HG03095 (cell line): ENCODE data around the gene PEAR1.

Experiments used
- ATAC-seq: cut with Tn5 transposase; IDR thresholded peaks from one replicate; pipeline ENCODE4 v1.9.1; 2021; ENCODE audit warnings: moderate library complexity; ENCODE audit not compliant: unreplicated experiment

PEAR1 gene

GRCh38 chr1:156899956-156900718, 6.6 kb downstream of the PEAR1 start:
- no peak for ATAC-seq

- no peak for ATAC-seq
These were observed 7.5 kb downstream of the PEAR1 start for GRCh38 chr1:156900896-156901589.

- ATAC-seq: no peak
These were observed 8.0 kb downstream of the PEAR1 start for GRCh38 chr1:156901590-156901900.

DNA sequence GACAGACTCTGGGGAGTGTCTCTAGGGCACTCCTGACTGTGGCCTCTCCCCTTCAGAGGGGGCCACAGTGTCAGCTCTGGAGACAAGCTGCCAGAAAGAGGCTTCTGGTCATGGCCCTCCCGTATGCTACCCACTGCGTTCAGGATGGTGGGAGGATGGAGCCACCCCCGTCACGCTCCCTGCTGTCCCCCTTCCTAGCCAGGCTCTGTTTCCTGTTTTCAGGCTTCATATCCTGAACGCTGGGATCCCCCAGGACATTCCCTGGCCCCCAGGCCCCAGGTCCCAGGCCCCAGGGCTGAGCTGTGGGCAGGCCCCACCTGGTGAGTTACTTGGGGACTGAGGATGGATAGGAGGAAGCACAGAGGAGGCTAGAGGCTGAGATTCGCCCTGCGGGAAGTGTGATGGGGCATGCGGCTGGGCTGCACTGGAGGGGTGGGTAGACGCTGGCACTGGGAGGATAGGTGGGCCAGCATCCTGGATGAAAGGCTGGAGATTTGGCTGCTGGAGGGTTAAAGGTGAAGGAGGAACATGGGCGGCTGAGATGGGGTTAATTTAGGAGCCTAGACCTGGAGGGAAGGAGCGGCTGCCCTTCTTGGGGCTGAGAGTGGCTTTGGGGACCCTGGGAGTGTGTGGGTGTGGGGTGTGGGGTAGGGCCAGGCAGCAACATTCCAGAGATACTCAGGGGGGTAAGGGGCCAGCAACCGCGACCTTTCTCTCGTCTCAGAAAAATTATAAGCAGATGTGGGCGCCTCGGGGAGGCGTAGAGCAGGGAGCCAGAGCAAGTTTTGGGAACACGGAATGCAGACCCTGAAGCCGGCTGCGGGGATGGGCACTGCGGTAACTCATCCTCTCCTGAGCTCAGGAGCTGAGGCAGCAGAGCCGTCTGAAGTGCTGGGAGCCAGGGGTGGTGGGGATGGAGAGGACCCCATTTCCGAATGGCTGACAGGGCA, 8.7 kb downstream of the PEAR1 start:
- ATAC-seq: no peak

DNA sequence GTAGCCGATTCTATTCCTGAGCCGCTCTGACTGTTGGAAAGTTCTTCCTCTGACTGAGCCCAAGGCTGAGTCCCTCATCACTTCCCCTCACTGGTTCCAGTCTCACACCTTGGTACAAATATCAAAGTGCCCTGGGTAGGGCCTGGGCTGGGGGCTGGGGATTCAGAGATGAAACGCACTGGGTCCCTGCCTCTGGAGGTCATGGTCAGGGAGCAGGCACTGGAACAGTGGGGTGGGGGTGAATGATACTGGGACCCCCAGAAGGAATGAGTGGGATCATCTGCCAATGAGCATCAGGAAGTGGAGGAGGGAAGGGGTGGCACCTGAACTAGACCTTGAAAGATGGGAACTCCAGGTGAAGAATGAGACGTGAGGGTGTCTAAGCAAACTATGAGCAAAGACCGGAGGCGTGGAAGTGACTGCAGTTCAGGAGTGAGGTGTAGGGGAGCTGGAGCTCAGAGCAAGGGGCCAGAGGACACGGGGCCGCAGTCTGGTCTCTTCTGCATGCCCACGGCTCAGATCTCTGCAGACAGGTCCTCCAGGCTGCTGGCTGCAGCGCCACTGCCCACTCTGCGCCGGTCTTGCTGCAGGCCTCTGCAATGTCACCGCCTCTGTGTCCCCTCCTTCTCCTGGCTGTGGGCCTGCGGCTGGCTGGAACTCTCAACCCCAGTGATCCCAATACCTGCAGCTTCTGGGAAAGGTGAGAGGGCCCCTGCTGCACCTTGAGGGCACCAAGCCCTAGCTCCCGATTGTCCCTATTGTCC, 10.0 kb downstream of the PEAR1 start:
- ATAC-seq: no peak

DNA sequence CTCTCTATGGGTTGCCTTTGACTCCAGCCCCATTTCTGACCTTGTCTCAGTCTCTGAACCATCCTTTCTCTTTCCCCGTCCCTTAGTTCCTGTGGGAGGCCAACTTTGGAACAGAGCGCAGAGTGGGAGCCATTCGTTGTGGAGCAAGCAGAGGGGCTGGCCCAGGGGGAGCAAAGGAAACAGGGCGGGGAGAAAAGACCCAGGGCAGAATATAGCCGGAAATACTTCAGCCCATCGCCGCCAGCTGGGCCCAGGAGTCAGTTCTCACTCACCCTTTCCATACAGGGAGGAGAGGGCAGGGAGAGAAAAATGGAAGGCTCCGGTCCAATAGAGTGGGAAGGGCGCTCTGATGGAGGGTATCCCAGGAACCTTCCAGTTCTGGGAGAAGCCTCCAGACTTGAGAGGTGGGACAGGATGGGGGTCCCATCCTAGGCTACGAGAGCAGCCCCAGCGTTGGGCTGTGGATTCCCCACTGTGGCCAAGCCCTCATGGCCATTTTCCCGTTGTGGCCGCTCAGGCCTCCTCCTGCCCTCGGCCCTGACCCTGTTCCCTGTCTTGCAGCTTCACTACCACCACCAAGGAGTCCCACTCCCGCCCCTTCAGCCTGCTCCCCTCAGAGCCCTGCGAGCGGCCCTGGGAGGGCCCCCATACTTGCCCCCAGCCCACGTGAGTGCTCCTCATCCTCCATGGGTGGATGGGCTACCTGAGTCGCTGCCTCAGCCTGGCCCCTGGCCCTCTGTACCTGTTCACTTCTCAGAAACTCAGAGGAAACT, 10.9 kb downstream of the PEAR1 start:
- no peak for ATAC-seq

DNA sequence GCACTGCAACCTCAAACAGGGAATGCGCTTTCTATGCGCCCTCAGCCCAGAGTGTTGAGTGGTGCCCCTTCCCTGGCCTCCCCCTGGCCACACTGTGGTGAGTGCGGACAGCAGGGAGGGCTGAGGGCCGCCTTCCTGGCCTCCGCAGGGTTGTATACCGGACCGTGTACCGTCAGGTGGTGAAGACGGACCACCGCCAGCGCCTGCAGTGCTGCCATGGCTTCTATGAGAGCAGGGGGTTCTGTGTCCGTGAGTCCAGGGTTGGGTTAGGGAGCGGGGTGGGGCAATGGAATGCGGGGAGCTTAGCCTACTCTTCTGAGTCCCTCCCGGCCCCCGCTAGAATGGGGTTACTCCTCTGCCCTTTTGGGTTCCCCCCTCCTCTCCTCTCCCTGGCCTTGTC, 11.7 kb downstream of the PEAR1 start:
- no peak for ATAC-seq

GRCh38 chr1:156905651-156906050, 12.1 kb downstream of the PEAR1 start:
- no peak for ATAC-seq

- no peak for ATAC-seq
These were observed 12.8 kb downstream of the PEAR1 start for GRCh38 chr1:156906206-156906906.

DNA sequence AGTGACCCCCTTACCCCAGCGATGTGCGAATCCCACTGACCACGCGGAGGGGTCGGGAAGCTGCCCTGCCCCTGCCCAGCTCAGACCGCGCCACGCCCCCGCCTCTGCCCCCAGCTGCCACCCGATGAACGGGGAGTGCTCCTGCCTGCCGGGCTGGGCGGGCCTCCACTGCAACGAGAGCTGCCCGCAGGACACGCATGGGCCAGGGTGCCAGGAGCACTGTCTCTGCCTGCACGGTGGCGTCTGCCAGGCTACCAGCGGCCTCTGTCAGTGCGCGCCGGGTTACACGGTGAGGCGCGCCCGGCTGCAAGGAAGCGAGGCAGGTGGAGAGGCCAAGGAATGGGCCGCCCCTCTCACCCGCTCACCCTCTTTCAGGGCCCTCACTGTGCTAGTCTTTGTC, 15.0 kb downstream of the PEAR1 start:
- ATAC-seq: no peak

DNA sequence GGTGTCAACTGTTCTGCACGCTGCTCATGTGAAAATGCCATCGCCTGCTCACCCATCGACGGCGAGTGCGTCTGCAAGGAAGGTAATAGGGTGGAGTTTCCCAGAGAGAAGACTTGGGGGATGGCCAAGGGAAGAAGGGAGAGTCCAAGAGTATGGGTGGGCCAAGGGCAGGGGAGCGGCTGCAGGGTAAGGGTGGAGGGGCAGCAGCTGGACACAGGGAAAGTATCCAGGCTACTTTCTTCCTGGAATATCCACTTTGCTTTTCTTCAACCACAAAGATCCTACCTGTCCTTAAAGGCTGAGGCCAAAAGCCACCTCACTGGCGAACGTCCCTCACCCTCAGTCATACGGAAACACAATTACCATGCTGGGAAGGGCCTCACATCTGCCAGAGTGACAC, 15.4 kb downstream of the PEAR1 start:
- ATAC-seq: no peak

- no peak for ATAC-seq
These were observed 16.2 kb downstream of the PEAR1 start for GRCh38 chr1:156909671-156910070.

DNA sequence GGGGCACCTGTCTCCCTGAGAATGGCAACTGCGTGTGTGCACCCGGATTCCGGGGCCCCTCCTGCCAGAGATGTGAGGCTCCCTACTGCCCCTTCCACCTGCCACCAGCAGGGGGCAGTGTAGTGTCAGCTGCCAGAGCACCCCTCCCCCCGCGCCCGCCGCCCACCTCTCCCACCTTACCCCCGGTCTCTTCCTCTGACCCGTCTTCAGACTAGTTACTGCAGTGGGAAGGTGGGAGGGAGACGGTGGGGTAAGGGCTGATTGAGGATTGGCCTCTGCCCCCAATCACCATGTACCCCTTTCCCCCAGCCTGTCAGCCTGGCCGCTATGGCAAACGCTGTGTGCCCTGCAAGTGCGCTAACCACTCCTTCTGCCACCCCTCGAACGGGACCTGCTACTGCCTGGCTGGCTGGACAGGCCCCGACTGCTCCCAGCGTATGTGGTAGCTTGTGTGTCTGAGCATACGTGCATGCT, 16.8 kb downstream of the PEAR1 start:
- no peak for ATAC-seq

- no peak for ATAC-seq
These were observed 18.2 kb downstream of the PEAR1 start for GRCh38 chr1:156911577-156912298.

DNA sequence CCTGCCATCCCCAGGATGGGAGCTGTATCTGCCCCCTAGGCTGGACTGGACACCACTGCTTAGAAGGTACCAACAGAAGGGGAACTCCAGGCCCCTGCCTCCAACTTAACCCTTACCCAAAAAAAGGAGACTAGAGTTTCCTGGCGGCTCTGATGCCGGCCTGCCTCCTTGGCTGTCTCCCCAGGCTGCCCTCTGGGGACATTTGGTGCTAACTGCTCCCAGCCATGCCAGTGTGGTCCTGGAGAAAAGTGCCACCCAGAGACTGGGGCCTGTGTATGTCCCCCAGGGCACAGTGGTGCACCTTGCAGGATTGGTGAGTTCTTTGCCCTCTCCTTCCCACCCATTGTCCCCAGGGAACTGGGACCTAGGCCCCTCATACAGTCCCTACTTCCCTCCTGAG, 18.8 kb downstream of the PEAR1 start:
- ATAC-seq: no peak

DNA sequence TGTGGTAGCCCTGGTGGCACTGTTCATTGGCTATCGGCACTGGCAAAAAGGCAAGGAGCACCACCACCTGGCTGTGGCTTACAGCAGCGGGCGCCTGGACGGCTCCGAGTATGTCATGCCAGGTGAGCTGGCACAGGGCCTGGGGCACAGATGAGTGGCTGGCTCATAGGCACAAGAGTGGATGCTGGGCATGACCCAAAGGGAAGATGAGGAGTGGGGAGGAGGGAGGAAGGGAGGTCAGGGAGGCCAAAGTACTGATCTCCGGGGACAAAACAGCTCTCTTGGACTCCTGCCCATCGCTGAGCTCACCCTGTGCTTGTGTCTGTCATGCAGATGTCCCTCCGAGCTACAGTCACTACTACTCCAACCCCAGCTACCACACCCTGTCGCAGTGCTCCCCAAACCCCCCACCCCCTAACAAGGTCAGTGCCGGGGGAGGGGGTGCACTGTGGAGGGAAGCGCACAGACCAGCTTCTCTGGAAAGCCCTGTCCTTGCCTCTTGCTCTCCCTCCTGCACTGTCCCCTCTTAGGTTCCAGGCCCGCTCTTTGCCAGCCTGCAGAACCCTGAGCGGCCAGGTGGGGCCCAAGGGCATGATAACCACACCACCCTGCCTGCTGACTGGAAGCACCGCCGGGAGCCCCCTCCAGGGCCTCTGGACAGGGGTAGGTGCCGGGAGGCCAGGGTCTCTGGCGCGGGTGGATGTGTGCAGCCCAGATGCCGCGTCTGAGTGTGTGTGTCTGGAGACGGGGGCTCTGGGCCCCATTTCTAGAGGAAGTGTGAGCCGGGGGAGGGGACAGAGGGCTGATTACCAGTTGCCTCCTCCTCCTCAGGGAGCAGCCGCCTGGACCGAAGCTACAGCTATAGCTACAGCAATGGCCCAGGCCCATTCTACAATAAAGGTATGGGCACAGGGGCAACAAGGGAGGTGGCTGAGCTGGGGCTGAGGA, 19.6 kb downstream of the PEAR1 start:
- no peak for ATAC-seq

GRCh38 chr1:156913809-156914387, 20.4 kb downstream of the PEAR1 start:
- no peak for ATAC-seq
